Cardiac muscle cell (in vitro differentiated cells and primary cell): ENCODE measurements around the gene OTUD1. TPM values are rescaled to one million over a fixed set of nuclear protein-coding genes. Genes with fewer than 3 reads are reported as not detected.

ENCODE experiments used
- DNase-seq, 2 donors: peaks; one replicate each; pipeline versions ENCODE4 v3.0.0 to v3.0.0-alpha.2; 2010 to 2017; ENCODE audit warnings: low read depth in 1 of 2, low spot score in 1 of 2
- H3K27ac ChIP-seq: fragments of 200-600 bp; sonication (generic); 2 replicates; pipeline ENCODE4 v1.5.1; 2016
- H3K27me3 ChIP-seq: fragments of 200-600 bp; sonication (generic); 2 replicates; pipeline ENCODE4 v1.6.0; 2016; ENCODE audit warnings: control low read depth
- H3K36me3 ChIP-seq: fragments of 200-600 bp; sonication (generic); 2 replicates; pipeline ENCODE4 v1.5.1; 2016; ENCODE audit warnings: control low read depth
- H3K4me1 ChIP-seq: fragments of 200-600 bp; sonication (generic); 2 replicates; pipeline ENCODE4 v1.8.1; 2017; ENCODE audit warnings: low read depth, mild to moderate bottlenecking, mixed run types
- H3K4me3 ChIP-seq: fragments of 200-600 bp; sonication (generic); 2 replicates; pipeline ENCODE4 v1.5.1; 2016; ENCODE audit warnings: mild to moderate bottlenecking
- H3K9me3 ChIP-seq: fragments of 200-600 bp; sonication (generic); 2 replicates; pipeline ENCODE4 v1.5.1; 2017; ENCODE audit warnings: low read depth, mild to moderate bottlenecking, control low read depth
- polyA plus RNA-seq: library from polyadenylated mRNA; unstranded; fragments of >200 nt; fragmentation: Nextera tagmentation; extraction: Ambion mirVana; gene quantifications from 2 replicates; pipeline ENCODE4 v1.2.1, GENCODE V29; 2016
- total RNA-seq: library from RNA; depleted of rRNA; stranded (reverse); fragments of >200 nt; gene quantifications from 2 replicates; pipeline ENCODE4 v1.2.3, GENCODE V29; 2016
- TF ChIP-seq, protein P1 (sequence below): IDR thresholded peaks from 2 replicates; pipeline ENCODE4 v1.5.1; 2012; ENCODE audit warnings: low read depth, mild to moderate bottlenecking, low read length

The OTUD1 gene
- total and polyA plus RNA-seq, 2 experiments from 2014 or later: 12.6 to 15.3 TPM

- no peaks in the 10 kb centered on the region for H3K9me3 ChIP-seq
- no peak for DNase-seq
- no peaks in the 10 kb centered on the region for H3K4me1 ChIP-seq
- H3K36me3 ChIP-seq: no peaks in the 10 kb centered on the region
- H3K4me3 ChIP-seq: no peak overlapping the region
- TF ChIP-seq, protein P1, sequence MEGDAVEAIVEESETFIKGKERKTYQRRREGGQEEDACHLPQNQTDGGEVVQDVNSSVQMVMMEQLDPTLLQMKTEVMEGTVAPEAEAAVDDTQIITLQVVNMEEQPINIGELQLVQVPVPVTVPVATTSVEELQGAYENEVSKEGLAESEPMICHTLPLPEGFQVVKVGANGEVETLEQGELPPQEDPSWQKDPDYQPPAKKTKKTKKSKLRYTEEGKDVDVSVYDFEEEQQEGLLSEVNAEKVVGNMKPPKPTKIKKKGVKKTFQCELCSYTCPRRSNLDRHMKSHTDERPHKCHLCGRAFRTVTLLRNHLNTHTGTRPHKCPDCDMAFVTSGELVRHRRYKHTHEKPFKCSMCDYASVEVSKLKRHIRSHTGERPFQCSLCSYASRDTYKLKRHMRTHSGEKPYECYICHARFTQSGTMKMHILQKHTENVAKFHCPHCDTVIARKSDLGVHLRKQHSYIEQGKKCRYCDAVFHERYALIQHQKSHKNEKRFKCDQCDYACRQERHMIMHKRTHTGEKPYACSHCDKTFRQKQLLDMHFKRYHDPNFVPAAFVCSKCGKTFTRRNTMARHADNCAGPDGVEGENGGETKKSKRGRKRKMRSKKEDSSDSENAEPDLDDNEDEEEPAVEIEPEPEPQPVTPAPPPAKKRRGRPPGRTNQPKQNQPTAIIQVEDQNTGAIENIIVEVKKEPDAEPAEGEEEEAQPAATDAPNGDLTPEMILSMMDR: no peak
- H3K27ac ChIP-seq: no peak overlapping the region
- H3K27me3 ChIP-seq: no peaks in the 10 kb centered on the region
Observed at GRCh38 chr10:23433701-23434100, 5.2 kb upstream of the OTUD1 start.

GRCh38 chr10:23435378-23435777, 3.5 kb upstream of the OTUD1 start:
- Histone ChIP-seq H3K9me3 (no peaks in the 10 kb centered on the region), H3K36me3 (no peaks in the 10 kb centered on the region), H3K4me3 (no peak overlapping the region), H3K4me1 (no peaks in the 10 kb centered on the region), H3K27me3 (no peaks in the 10 kb centered on the region), H3K27ac (no peak overlapping the region)
- DNase-seq: no peak
- TF ChIP-seq, protein P1: no peak

DNA sequence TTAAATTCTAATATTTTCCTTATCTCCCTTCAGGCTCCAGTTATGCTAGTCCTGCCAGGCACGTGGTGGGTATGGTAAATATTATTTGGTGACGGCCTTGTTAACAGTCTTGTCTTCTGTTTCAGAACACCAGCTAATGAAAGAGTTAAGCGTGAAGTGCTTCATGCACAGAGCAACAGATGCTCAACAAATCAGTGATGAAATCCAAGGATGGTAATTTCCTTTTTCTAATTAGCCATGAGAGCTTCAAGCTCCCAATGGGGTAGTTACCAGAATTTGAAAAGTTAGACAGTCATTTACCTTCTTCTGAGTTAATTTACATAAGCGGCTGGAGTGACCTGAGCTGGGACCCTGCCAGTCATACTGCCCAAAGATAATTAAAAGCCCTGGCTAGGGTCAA, 1.9 kb upstream of the OTUD1 start:
- no peaks in the 10 kb centered on the region for H3K27me3 ChIP-seq
- H3K27ac ChIP-seq: no peak overlapping the region
- H3K9me3 ChIP-seq: no peaks in the 10 kb centered on the region
- H3K4me1 ChIP-seq: peaks cover 13% of the 10 kb centered on the region
- no peaks in the 10 kb centered on the region for H3K36me3 ChIP-seq
- H3K4me3 ChIP-seq: no peak overlapping the region
- no peak for DNase-seq
- TF ChIP-seq, protein P1: no peak

DNA sequence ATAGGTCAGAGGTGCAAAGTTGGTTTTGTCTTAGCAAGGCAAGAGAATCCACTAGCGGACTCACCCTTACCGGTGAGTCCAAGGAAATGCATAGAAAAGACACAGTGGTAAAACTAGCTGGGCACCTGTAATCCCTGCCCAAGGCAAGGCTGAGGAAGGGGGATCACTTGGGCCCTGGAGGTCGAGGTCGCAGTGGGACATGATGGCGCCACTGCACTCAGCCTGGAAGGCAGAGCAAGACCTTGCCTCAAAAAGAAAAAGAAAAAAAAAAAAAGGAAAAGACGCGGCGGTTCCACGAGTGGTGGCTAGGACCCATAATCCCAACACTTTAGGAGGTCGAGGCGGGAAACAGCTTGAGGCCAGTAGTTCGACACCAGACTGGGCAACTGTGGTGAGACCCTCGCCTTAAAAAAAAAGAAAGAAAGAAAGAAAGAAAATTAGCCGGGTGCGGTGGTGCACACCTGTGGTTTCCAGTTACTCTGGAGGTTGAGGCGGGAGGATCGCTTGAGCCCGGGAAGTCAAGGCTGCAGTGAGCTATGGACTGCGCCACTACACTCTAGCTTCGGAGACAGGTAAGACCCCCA, 820 bp upstream of the OTUD1 start:
- TF ChIP-seq, protein P1: no peak
- Histone ChIP-seq H3K9me3 (no peaks in the 10 kb centered on the region), H3K4me3 (peak overlapping the region; percentile 98), H3K4me1 (peaks cover 17% of the 10 kb centered on the region), H3K27ac (peak overlapping the region; percentile 46), H3K36me3 (no peaks in the 10 kb centered on the region), H3K27me3 (no peaks in the 10 kb centered on the region)
- no peak for DNase-seq

GRCh38 chr10:23439452-23439960, 631 bp downstream of the OTUD1 start:
- Histone ChIP-seq H3K4me3 (peak overlapping the region; percentile 98), H3K4me1 (peaks cover 17% of the 10 kb centered on the region), H3K27me3 (no peaks in the 10 kb centered on the region), H3K27ac (peak overlapping the region; percentile 95), H3K9me3 (no peaks in the 10 kb centered on the region), H3K36me3 (no peaks in the 10 kb centered on the region)
- TF ChIP-seq, protein P1: no peak
- peak; percentile 37 to 59 for DNase-seq
